ENCODE data around the gene ZNF860. TPM values are rescaled to one million over a fixed set of nuclear protein-coding genes. Genes with fewer than 3 reads are reported as not detected.

ZNF860 gene
- total RNA-seq, 1 experiment from 2014 or later: 12.5 TPM

GRCh38 chr3:32021155-32021554, 39.6 kb downstream of the ZNF860 start:
- BruUV-seq (replicated peaks): no TSS peak
- POLR2A ChIA-PET: interaction anchor here (0.9 kb wide), 1 partner anchor 385 kb away, joined by 3 read pairs; no protein-coding TSS in a partner anchor
- no peaks in the 10 kb centered on the region for H3K27me3 Mint-ChIP-seq (ENCODE audit: insufficient read depth, unreplicated experiment)
- no peak overlapping the region for H3K27ac Mint-ChIP-seq (ENCODE audit: low read depth, unreplicated experiment)
- H3K36me3 Mint-ChIP-seq (ENCODE audit: insufficient read depth, unreplicated experiment): no peaks in the 10 kb centered on the region
- intact Hi-C loops (cut with micrococcal nuclease): no loop called here
- CTCF ChIA-PET: interaction anchor here (0.6 to 2.2 kb wide), 3 partner anchors 22 to 451 kb away, joined by 3 to 4 read pairs (median 3); no protein-coding TSS in a partner anchor
- no peaks in the 10 kb centered on the region for H3K4me1 Mint-ChIP-seq (ENCODE audit: insufficient read depth, unreplicated experiment)
- no peak for TF ChIP-seq CTCF (IDR thresholded peaks at IDR 0.05; ENCODE audit: unreplicated experiment)
- no peaks in the 10 kb centered on the region for H3K9me3 Mint-ChIP-seq (ENCODE audit: unreplicated experiment)
- no peak for DNase-seq (ENCODE audit: unreplicated experiment)
- no peak overlapping the region for H3K4me3 Mint-ChIP-seq (ENCODE audit: unreplicated experiment)

- no peak for TF ChIP-seq CTCF (IDR thresholded peaks at IDR 0.05; ENCODE audit: unreplicated experiment)
- H3K36me3 Mint-ChIP-seq (ENCODE audit: insufficient read depth, unreplicated experiment): no peaks in the 10 kb centered on the region
- no TSS peak for BruUV-seq (replicated peaks)
- ChIA-PET POLR2A (interaction anchor here (0.9 kb wide), 1 partner anchor 386 kb away, joined by 3 read pairs; no protein-coding TSS in a partner anchor), CTCF (interaction anchor here (0.6 to 2.0 kb wide), 9 partner anchors 84 to 1639 kb away, joined by 3 to 14 read pairs (median 3); no protein-coding TSS in a partner anchor)
- H3K4me1 Mint-ChIP-seq (ENCODE audit: insufficient read depth, unreplicated experiment): no peaks in the 10 kb centered on the region
- intact Hi-C loops (cut with micrococcal nuclease): no loop called here
- H3K9me3 Mint-ChIP-seq (ENCODE audit: unreplicated experiment): no peaks in the 10 kb centered on the region
- H3K4me3 Mint-ChIP-seq (ENCODE audit: unreplicated experiment): no peak overlapping the region
- H3K27me3 Mint-ChIP-seq (ENCODE audit: insufficient read depth, unreplicated experiment): no peaks in the 10 kb centered on the region
- no peak for DNase-seq (ENCODE audit: unreplicated experiment)
- H3K27ac Mint-ChIP-seq (ENCODE audit: low read depth, unreplicated experiment): no peak overlapping the region
Measured at GRCh38 chr3:32021748-32022147, 40.2 kb downstream of the ZNF860 start.

- CTCF ChIA-PET: interaction anchor here (1.0 to 2.0 kb wide), 2 partner anchors 15 to 121 kb away, joined by 5 to 14 read pairs; no protein-coding TSS in a partner anchor
- intact Hi-C loops (cut with micrococcal nuclease): no loop called here
- POLR2A ChIA-PET: interaction anchor here (0.7 kb wide), 1 partner anchor 291 kb away, joined by 4 read pairs; no protein-coding TSS in a partner anchor
- DNase-seq (ENCODE audit: unreplicated experiment): no peak
- Mint-ChIP-seq H3K4me1 (ENCODE audit: insufficient read depth, unreplicated experiment) (no peaks in the 10 kb centered on the region), H3K27me3 (ENCODE audit: insufficient read depth, unreplicated experiment) (no peaks in the 10 kb centered on the region), H3K9me3 (ENCODE audit: unreplicated experiment) (no peaks in the 10 kb centered on the region), H3K36me3 (ENCODE audit: insufficient read depth, unreplicated experiment) (no peaks in the 10 kb centered on the region), H3K27ac (ENCODE audit: low read depth, unreplicated experiment) (no peak overlapping the region), H3K4me3 (ENCODE audit: unreplicated experiment) (no peak overlapping the region)
- no TSS peak for BruUV-seq (replicated peaks)
- no peak for TF ChIP-seq CTCF (IDR thresholded peaks at IDR 0.05; ENCODE audit: unreplicated experiment)
Measured at GRCh38 chr3:32022947-32023346, 41.4 kb downstream of the ZNF860 start.

- H3K4me3 Mint-ChIP-seq (ENCODE audit: unreplicated experiment): no peak overlapping the region
- no peak for TF ChIP-seq CTCF (IDR thresholded peaks at IDR 0.05; ENCODE audit: unreplicated experiment)
- ChIA-PET CTCF (interaction anchor here (0.7 to 4.2 kb wide), 5 partner anchors 8 to 952 kb away, joined by 3 to 18 read pairs (median 4); no protein-coding TSS in a partner anchor), POLR2A (interaction anchor here (1.0 kb wide), 1 partner anchor 8 kb away, joined by 3 read pairs; no protein-coding TSS in a partner anchor)
- no peak for DNase-seq (ENCODE audit: unreplicated experiment)
- BruUV-seq (replicated peaks): no TSS peak
- H3K36me3 Mint-ChIP-seq (ENCODE audit: insufficient read depth, unreplicated experiment): no peaks in the 10 kb centered on the region
- no peak overlapping the region for H3K27ac Mint-ChIP-seq (ENCODE audit: low read depth, unreplicated experiment)
- intact Hi-C loops (cut with micrococcal nuclease): no loop called here
- H3K27me3 Mint-ChIP-seq (ENCODE audit: insufficient read depth, unreplicated experiment): no peaks in the 10 kb centered on the region
- H3K9me3 Mint-ChIP-seq (ENCODE audit: unreplicated experiment): no peaks in the 10 kb centered on the region
- H3K4me1 Mint-ChIP-seq (ENCODE audit: insufficient read depth, unreplicated experiment): no peaks in the 10 kb centered on the region
Measured at GRCh38 chr3:32026593-32026992, 45.0 kb downstream of the ZNF860 start.
